H1 (cell line): ENCODE data around the gene CD200.

ENCODE experiments used
- EP300 ChIP-seq, 2 experiments: IDR thresholded peaks; 1 replicate in 1 of 2; 2 replicates in 1 of 2; pipeline ENCODE4 v1.6.1; 2011 to 2012; ENCODE audit warnings: low read depth in 2 of 2, low read length in 2 of 2, mild to moderate bottlenecking in 2 of 2, borderline replicate concordance in 1 of 2, inconsistent platforms in 1 of 2, moderate library complexity in 1 of 2
- EZH2 ChIP-seq: fragments of 200-600 bp; sonication (generic); IDR thresholded peaks from 2 replicates; pipeline ENCODE4 v1.7.1; 2012; ENCODE audit warnings: low read depth, mild to moderate bottlenecking, moderate library complexity, low read length, inconsistent platforms; ENCODE audit not compliant: severe bottlenecking
- JUND ChIP-seq: IDR thresholded peaks from 2 replicates; pipeline ENCODE4 v1.6.1; 2011; ENCODE audit warnings: mild to moderate bottlenecking, improper control_type of control experiment, low read length
- POLR2A ChIP-seq, 2 experiments: IDR thresholded peaks; 1 replicate in 1 of 2; 2 replicates in 1 of 2; pipeline ENCODE4 v1.6.1; 2011; ENCODE audit warnings: low read depth in 2 of 2, low read length in 2 of 2, mild to moderate bottlenecking in 2 of 2; ENCODE audit errors: control extremely low read depth in 1 of 2
- ZNF274 ChIP-seq: IDR thresholded peaks from 2 replicates; pipeline ENCODE4 v1.7.0; 2012; ENCODE audit warnings: low read length, borderline replicate concordance; ENCODE audit errors: extremely low read depth

GRCh38 chr3:112384769-112385168, 51.8 kb downstream of the CD200 start:
- TF ChIP-seq EP300 (IDR thresholded peaks at IDR 0.05; ENCODE audit: borderline replicate concordance in 1 of 2, low read depth in 2 of 2, low read length in 2 of 2) (no peak), EZH2 (no peak), ZNF274 (no peak), JUND (no peak), POLR2A (IDR thresholded peaks at IDR 0.05; ENCODE audit: control extremely low read depth in 1 of 2, low read depth in 2 of 2, low read length in 2 of 2) (no peak)
